Endothelial cell of umbilical vein (primary cell): Measurements from ENCODE around the gene DMRTC2. TPM values are rescaled to one million over a fixed set of nuclear protein-coding genes. Genes with fewer than 3 reads are reported as not detected.

Source experiments
- BruUV-seq: library from RNA; stranded (reverse); fragments of 400-500 nt; replicated peaks from 2 replicates; lab custom pipeline; 2021; lab: Mats Ljungman, UMichigan
- CTCF ChIA-PET: fragments of 300-600, 350-600 bp; sonication (Branson Sonifier 250); formaldehyde crosslinking; loops from one replicate; lab custom pipeline; 2021; ENCODE audit warnings: antibody characterized with exemption, inconsistent platforms; lab: Charles Lee
- POLR2A ChIA-PET: fragments of 300-600, 350-600 bp; sonication (Branson Sonifier 250); formaldehyde crosslinking; loops from one replicate; lab custom pipeline; 2021; ENCODE audit warnings: antibody characterized with exemption, inconsistent platforms; lab: Charles Lee
- DNase-seq: peaks from one replicate; pipeline ENCODE4 v3.0.0-alpha.2; 2011; ENCODE audit warnings: low read depth, low spot score
- FAIRE-seq: peaks from 2 replicates; lab custom pipeline; 2011; peaks lifted over from hg19 to GRCh38; lab: Jason Lieb, UNC
- H2AFZ ChIP-seq: 2 replicates; pipeline ENCODE4 v1.6.0; 2012; ENCODE audit warnings: low read depth, low read length, control low read depth, inconsistent platforms
- H3K27ac ChIP-seq: 2 replicates; pipeline ENCODE4 v1.5.1; 2011; ENCODE audit warnings: low read depth, mild to moderate bottlenecking, control low read depth, low read length, moderate library complexity; ENCODE audit not compliant: insufficient read depth
- H3K27me3 ChIP-seq, 2 experiments: 2 replicates each; pipeline versions ENCODE4 v1.6.0 to v1.6.1; 2011; ENCODE audit warnings: low read length in 2 of 2, mixed read lengths in 1 of 2; ENCODE audit not compliant: control insufficient read depth in 2 of 2, insufficient read depth in 2 of 2
- H3K36me3 ChIP-seq, 2 experiments: 2 replicates in 1 of 2; 3 replicates in 1 of 2; pipeline ENCODE4 v1.5.1; 2011; ENCODE audit warnings: low read length in 2 of 2, mild to moderate bottlenecking in 1 of 2, moderate library complexity in 1 of 2; ENCODE audit not compliant: control insufficient read depth in 2 of 2, insufficient read depth in 2 of 2; ENCODE audit errors: extremely low read depth in 1 of 2
- H3K4me1 ChIP-seq: 3 replicates; pipeline ENCODE4 v1.5.1; 2011; ENCODE audit warnings: mild to moderate bottlenecking, low read length; ENCODE audit not compliant: control insufficient read depth, insufficient read depth; ENCODE audit errors: extremely low read depth
- H3K4me2 ChIP-seq: 2 replicates; pipeline ENCODE4 v1.6.1; 2011; ENCODE audit warnings: low read length, control low read depth, mixed read lengths; ENCODE audit not compliant: insufficient read depth
- H3K4me3 ChIP-seq, 3 experiments: fragments of 200-600 bp in 1 of 3; sonication (generic), shearing (Covaris generic) in 1 of 3; replicated peaks in 1 of 3; 2 replicates each; pipeline ENCODE4 v1.5.1; 2011 to 2016; ENCODE audit warnings: control low read depth in 3 of 3, low read length in 3 of 3, mild to moderate bottlenecking in 2 of 3, inconsistent platforms in 1 of 3, low read depth in 1 of 3, moderate library complexity in 1 of 3; ENCODE audit not compliant: insufficient read depth in 1 of 3
- H3K79me2 ChIP-seq: 2 replicates; pipeline ENCODE4 v1.6.0; 2012; ENCODE audit warnings: low read length, inconsistent platforms; ENCODE audit not compliant: control insufficient read depth, insufficient read depth
- H3K9ac ChIP-seq: replicated peaks from 2 replicates; pipeline ENCODE3; 2011; ENCODE audit warnings: low read length, control low read depth; ENCODE audit not compliant: insufficient read depth; ENCODE audit errors: extremely low read depth
- H3K9me1 ChIP-seq: replicated peaks from 3 replicates; pipeline ENCODE4 v1.6.0; 2011; ENCODE audit warnings: mild to moderate bottlenecking, low read length; ENCODE audit not compliant: control insufficient read depth, insufficient read depth; ENCODE audit errors: extremely low read depth
- H3K9me3 ChIP-seq: replicated peaks from 2 replicates; pipeline ENCODE4 v1.5.1; 2012; ENCODE audit warnings: low read length, inconsistent platforms; ENCODE audit not compliant: control insufficient read depth, insufficient read depth
- H4K20me1 ChIP-seq: replicated peaks from 2 replicates; pipeline ENCODE3; 2011; ENCODE audit warnings: mild to moderate bottlenecking, low read length; ENCODE audit not compliant: control insufficient read depth, insufficient read depth; ENCODE audit errors: extremely low read depth
- EZH2 ChIP-seq: IDR thresholded peaks from 2 replicates; pipeline ENCODE4 v1.6.1; 2012; ENCODE audit warnings: borderline replicate concordance, low read depth, mild to moderate bottlenecking, moderate library complexity, low read length, inconsistent platforms; ENCODE audit not compliant: severe bottlenecking
- FOS ChIP-seq: IDR thresholded peaks from 2 replicates; pipeline ENCODE4 v1.6.1; 2011; ENCODE audit warnings: mild to moderate bottlenecking, low read length, moderate library complexity, borderline replicate concordance; ENCODE audit not compliant: insufficient read depth
- GATA2 ChIP-seq: IDR thresholded peaks from 2 replicates; pipeline ENCODE4 v1.7.0; 2011; ENCODE audit warnings: low read depth, mild to moderate bottlenecking, moderate library complexity, mixed read lengths, low read length; ENCODE audit not compliant: insufficient read length, insufficient read depth
- JUN ChIP-seq: IDR thresholded peaks from 2 replicates; pipeline ENCODE4 v1.6.1; 2011; ENCODE audit warnings: borderline replicate concordance, low read depth; ENCODE audit not compliant: insufficient read length, insufficient read depth
- MAX ChIP-seq: IDR thresholded peaks from 2 replicates; pipeline ENCODE4 v1.6.1; 2011; ENCODE audit not compliant: insufficient read depth, insufficient read length
- MYC ChIP-seq: IDR thresholded peaks from one replicate; pipeline ENCODE4 v1.6.1; 2011; ENCODE audit warnings: mild to moderate bottlenecking, low read depth, low read length
- POLR2A ChIP-seq: IDR thresholded peaks from 2 replicates; pipeline ENCODE4 v1.6.1; 2012; ENCODE audit warnings: low read depth, mild to moderate bottlenecking, control low read depth, low read length
- POLR2AphosphoS5 ChIP-seq: IDR thresholded peaks from 2 replicates; pipeline ENCODE4 v1.6.1; 2012; ENCODE audit warnings: low read depth, mild to moderate bottlenecking, control low read depth, low read length, moderate library complexity; ENCODE audit not compliant: insufficient read depth
- dilution Hi-C: fragments of 300-500 bp; cut with MboI; formaldehyde crosslinking; loops from one replicate; pipeline ENCODE4 v1.15.0; 2019; ENCODE audit warnings: low sequenced_read_pairs; ENCODE audit not compliant: extremely low pct_ligation_motif_present
- intact Hi-C: fragments of 100-400 bp; cut with micrococcal nuclease; formaldehyde crosslinking; loops from one replicate; pipeline ENCODE4 v1.10.0; 2022
- polyA plus RNA-seq, 4 experiments: library from polyadenylated mRNA; depleted of rRNA in 3 of 4; stranded (reverse) in 3 of 4; unstranded in 1 of 4; fragments of >200 nt; gene quantifications; 2 replicates each; pipeline versions ENCODE4 v1.2.1 to v1.2.3, GENCODE V29; 2011 to 2012; ENCODE audit warnings: missing spikeins in 1 of 4
- total RNA-seq: library from RNA; stranded (reverse); gene quantifications from 2 replicates; pipeline ENCODE4 v1.2.3, GENCODE V29; 2021
- TF ChIP-seq, protein P1 (sequence below), 2 donors: IDR thresholded peaks; 1 replicate in 1 of 2; 2 replicates in 1 of 2; pipeline ENCODE4 v1.5.1; 2011; ENCODE audit warnings: low read length in 2 of 2, mild to moderate bottlenecking in 2 of 2, moderate library complexity in 2 of 2, control low read depth in 1 of 2, inconsistent platforms in 1 of 2, low read depth in 1 of 2; ENCODE audit not compliant: insufficient read depth in 1 of 2; ENCODE audit errors: extremely low read depth in 1 of 2

The DMRTC2 gene
- total and polyA plus RNA-seq, 2 donors (not counting 3 experiments of a cell fraction or from before 2014, with no cell fraction given) = not detected

- ChIA-PET CTCF (no interaction called here), POLR2A (no interaction called here)
- Histone ChIP-seq H4K20me1 (no peaks in the 10 kb centered on the region), H2AFZ (no peak overlapping the region), H3K36me3 (peaks cover 4 to 33% of the 10 kb centered on the region in 2 experiments), H3K79me2 (no peaks in the 10 kb centered on the region), H3K9me1 (no peaks in the 10 kb centered on the region), H3K9ac (no peak overlapping the region), H3K27me3 (no peaks in the 10 kb centered on the region), H3K27ac (no peak overlapping the region), H3K4me3 (no peak overlapping the region), H3K4me2 (no peak overlapping the region), H3K9me3 (no peaks in the 10 kb centered on the region), H3K4me1 (no peaks in the 10 kb centered on the region)
- no peak for TF ChIP-seq MYC
- TF ChIP-seq POLR2A = no peak
- TF ChIP-seq GATA2 = no peak
- no peak for TF ChIP-seq FOS
- no peak for TF ChIP-seq EZH2
- TF ChIP-seq, protein P1, sequence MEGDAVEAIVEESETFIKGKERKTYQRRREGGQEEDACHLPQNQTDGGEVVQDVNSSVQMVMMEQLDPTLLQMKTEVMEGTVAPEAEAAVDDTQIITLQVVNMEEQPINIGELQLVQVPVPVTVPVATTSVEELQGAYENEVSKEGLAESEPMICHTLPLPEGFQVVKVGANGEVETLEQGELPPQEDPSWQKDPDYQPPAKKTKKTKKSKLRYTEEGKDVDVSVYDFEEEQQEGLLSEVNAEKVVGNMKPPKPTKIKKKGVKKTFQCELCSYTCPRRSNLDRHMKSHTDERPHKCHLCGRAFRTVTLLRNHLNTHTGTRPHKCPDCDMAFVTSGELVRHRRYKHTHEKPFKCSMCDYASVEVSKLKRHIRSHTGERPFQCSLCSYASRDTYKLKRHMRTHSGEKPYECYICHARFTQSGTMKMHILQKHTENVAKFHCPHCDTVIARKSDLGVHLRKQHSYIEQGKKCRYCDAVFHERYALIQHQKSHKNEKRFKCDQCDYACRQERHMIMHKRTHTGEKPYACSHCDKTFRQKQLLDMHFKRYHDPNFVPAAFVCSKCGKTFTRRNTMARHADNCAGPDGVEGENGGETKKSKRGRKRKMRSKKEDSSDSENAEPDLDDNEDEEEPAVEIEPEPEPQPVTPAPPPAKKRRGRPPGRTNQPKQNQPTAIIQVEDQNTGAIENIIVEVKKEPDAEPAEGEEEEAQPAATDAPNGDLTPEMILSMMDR (IDR thresholded peaks at IDR 0.05; ENCODE audit: extremely low read depth in 1 of 2, insufficient read depth in 1 of 2, low read depth in 1 of 2, low read length in 2 of 2) = no peak
- no peak for TF ChIP-seq JUN
- TF ChIP-seq MAX = no peak
- no peak for TF ChIP-seq POLR2AphosphoS5
- BruUV-seq = no TSS peak
- intact Hi-C loops (no loop called here), dilution Hi-C loops (no loop called here)
- no peak for FAIRE-seq
- DNase-seq = no peak
Measured at GRCh38 chr19:41894350-41894749, 49.5 kb downstream of the DMRTC2 start.
